HCT116 (cell line): ENCODE results near the gene IMPG2. TPM values are rescaled to one million over a fixed set of nuclear protein-coding genes. Genes with fewer than 3 reads are reported as not detected.

Experiments
- ATAC-seq: fragments of 200-7000 bp; cut with Tn5 transposase; 2 replicates; pipeline ENCODE4 v1.9.1; 2020; ENCODE audit warnings: mild to moderate bottlenecking, moderate library complexity
- BruUV-seq: library from RNA; stranded (reverse); fragments of 400-500 nt; replicated peaks from 2 replicates; lab custom pipeline; 2021; lab: Mats Ljungman, UMichigan
- CTCF ChIA-PET: fragments of 300-600 bp; sonication (Branson Sonifier 250); formaldehyde crosslinking; loops from one replicate; lab custom pipeline; 2021; ENCODE audit warnings: antibody characterized with exemption; lab: Charles Lee
- POLR2A ChIA-PET: fragments of 300-600, 350-600 bp; sonication (Branson Sonifier 250); formaldehyde crosslinking; loops from one replicate; lab custom pipeline; 2021; ENCODE audit warnings: antibody characterized with exemption; lab: Charles Lee
- RAD21 ChIA-PET, 2 experiments: fragments of 300-600 bp; sonication (Branson Sonifier 250); formaldehyde crosslinking; loops; one replicate each; lab custom pipeline; 2023; ENCODE audit warnings: low total read pairs in 2 of 2; ENCODE audit not compliant: uncharacterized antibody in 2 of 2, unreplicated experiment in 2 of 2, low non-redundant PET in 1 of 2; lab: Charles Lee
- DNase-seq: peaks from one replicate; pipeline ENCODE4 v3.0.0-alpha.2; 2010; ENCODE audit warnings: low read depth, low spot score
- H2AFZ ChIP-seq: fragments of 200-600 bp; shearing (Covaris generic), sonication (generic); 2 replicates; pipeline ENCODE4 v1.6.1; 2017; ENCODE audit warnings: low read depth, mixed run types, mixed read lengths, antibody characterized with exemption, low read length; ENCODE audit not compliant: poor library complexity, severe bottlenecking
- H3K27ac ChIP-seq: 2 replicates; pipeline ENCODE4 v1.5.1; 2012; ENCODE audit warnings: low read depth, low read length
- H3K27me3 ChIP-seq: fragments of 200-600 bp; sonication (generic); 2 replicates; pipeline ENCODE4 v1.6.1; 2016; ENCODE audit warnings: mixed run types, low read length, mixed read lengths; ENCODE audit not compliant: insufficient read depth
- H3K36me3 ChIP-seq, 2 experiments: fragments of 200-500 bp in 1 of 2; fragments of 200-600 bp in 1 of 2; sonication (Bioruptor generic) in 1 of 2; sonication (generic) in 1 of 2; 2 replicates each; pipeline versions ENCODE4 v1.5.1 to v1.6.1; 2014 to 2016; ENCODE audit warnings: low read length in 2 of 2, inconsistent platforms in 1 of 2, mixed read lengths in 1 of 2, mixed run types in 1 of 2; ENCODE audit not compliant: insufficient read depth in 2 of 2, control insufficient read depth in 1 of 2
- H3K4me1 ChIP-seq, 2 experiments: fragments of 200-600 bp in 1 of 2; sonication (generic) in 1 of 2; 2 replicates each; pipeline versions ENCODE4 v1.5.1 to v1.6.1; 2012 to 2017; ENCODE audit warnings: low read length in 2 of 2, inconsistent platforms in 1 of 2, mild to moderate bottlenecking in 1 of 2, mixed read lengths in 1 of 2, mixed run types in 1 of 2, moderate library complexity in 1 of 2; ENCODE audit not compliant: insufficient read depth in 2 of 2, control insufficient read depth in 1 of 2
- H3K4me2 ChIP-seq: fragments of 200-600 bp; sonication (generic); 2 replicates; pipeline ENCODE4 v1.6.1; 2017; ENCODE audit warnings: mixed run types, low read length, mixed read lengths
- H3K4me3 ChIP-seq, 2 experiments: fragments of 200-600 bp in 1 of 2; sonication (generic) in 1 of 2; replicated peaks in 1 of 2; 2 replicates each; pipeline ENCODE4 v1.5.1; 2011 to 2016; ENCODE audit warnings: low read length in 2 of 2, control low read depth in 1 of 2, low read depth in 1 of 2, mild to moderate bottlenecking in 1 of 2, mixed read lengths in 1 of 2, mixed run types in 1 of 2
- H3K79me2 ChIP-seq: fragments of 200-600 bp; sonication (generic); 2 replicates; pipeline ENCODE4 v1.6.1; 2017; ENCODE audit warnings: mild to moderate bottlenecking, mixed run types, low read length, moderate library complexity, mixed read lengths; ENCODE audit not compliant: insufficient read depth
- H3K9ac ChIP-seq: fragments of 200-600 bp; sonication (generic); 2 replicates; pipeline ENCODE4 v1.6.1; 2016; ENCODE audit warnings: low read length, mixed read lengths
- H3K9me2 ChIP-seq: fragments of 200-600 bp; sonication (generic), shearing (Covaris generic); 2 replicates; pipeline ENCODE4 v1.6.1; 2017; ENCODE audit warnings: mixed run types, mild to moderate bottlenecking, moderate library complexity; ENCODE audit not compliant: insufficient read depth
- H3K9me3 ChIP-seq, 2 experiments: fragments of 200-500 bp in 1 of 2; fragments of 200-600 bp in 1 of 2; sonication (Bioruptor generic) in 1 of 2; sonication (generic) in 1 of 2; 2 replicates each; pipeline ENCODE4 v1.6.1; 2014 to 2017; ENCODE audit warnings: low read length in 2 of 2, mixed read lengths in 2 of 2, inconsistent platforms in 1 of 2, low read depth in 1 of 2, mild to moderate bottlenecking in 1 of 2, mixed run types in 1 of 2, moderate library complexity in 1 of 2; ENCODE audit not compliant: control insufficient read depth in 1 of 2, insufficient read depth in 1 of 2
- H4K20me1 ChIP-seq: fragments of 200-600 bp; sonication (generic), shearing (Covaris generic); 2 replicates; pipeline ENCODE4 v1.6.1; 2017; ENCODE audit warnings: mixed run types, mild to moderate bottlenecking, moderate library complexity; ENCODE audit not compliant: insufficient read depth
- ATF3 ChIP-seq: IDR thresholded peaks from 2 replicates; pipeline ENCODE4 v1.6.1; 2012
- CEBPB ChIP-seq: IDR thresholded peaks from 2 replicates; pipeline ENCODE4 v1.6.1; 2012; ENCODE audit warnings: low read depth
- EGR1 ChIP-seq: IDR thresholded peaks from 2 replicates; pipeline ENCODE4 v1.6.1; 2012; ENCODE audit warnings: low read depth
- FOSL1 ChIP-seq: IDR thresholded peaks from 2 replicates; pipeline ENCODE4 v1.6.1; 2012; ENCODE audit warnings: low read depth
- JUND ChIP-seq: IDR thresholded peaks from 2 replicates; pipeline ENCODE4 v1.6.1; 2012
- POLR2A ChIP-seq: IDR thresholded peaks from 2 replicates; pipeline ENCODE4 v1.7.0; 2011; ENCODE audit warnings: borderline replicate concordance; ENCODE audit not compliant: insufficient read depth, insufficient read length; ENCODE audit errors: extremely low read depth
- POLR2AphosphoS5 ChIP-seq: IDR thresholded peaks from 2 replicates; pipeline ENCODE4 v1.6.1; 2011; ENCODE audit warnings: mild to moderate bottlenecking, low read depth, low read length, moderate library complexity
- SIN3A ChIP-seq: IDR thresholded peaks from 2 replicates; pipeline ENCODE4 v1.6.1; 2012; ENCODE audit warnings: low read depth
- SP1 ChIP-seq: IDR thresholded peaks from 2 replicates; pipeline ENCODE4 v1.6.1; 2012; ENCODE audit warnings: low read depth
- TCF7L2 ChIP-seq: IDR thresholded peaks from 2 replicates; pipeline ENCODE4 v1.7.0; 2011; ENCODE audit warnings: borderline replicate concordance, inconsistent platforms; ENCODE audit not compliant: insufficient read depth, insufficient read length; ENCODE audit errors: extremely low read depth
- YY1 ChIP-seq: IDR thresholded peaks from 2 replicates; pipeline ENCODE4 v1.6.1; 2011; ENCODE audit warnings: low read length, low read depth, moderate library complexity, mild to moderate bottlenecking; ENCODE audit not compliant: insufficient replicate concordance; ENCODE audit errors: extremely low read depth
- ZNF274 ChIP-seq: fragments of 200-500 bp; sonication (Bioruptor generic); IDR thresholded peaks from 2 replicates; pipeline ENCODE4 v1.6.1; 2014; ENCODE audit warnings: mild to moderate bottlenecking, low read depth, low read length, inconsistent platforms
- intact Hi-C: fragments of 100-400 bp; cut with micrococcal nuclease; formaldehyde crosslinking; loops from 2 replicates; pipeline ENCODE4 v1.10.0; 2022
- total RNA-seq: library from RNA; stranded (reverse); gene quantifications from one replicate; pipeline ENCODE4 v1.2.1, GENCODE V29; 2021; ENCODE audit not compliant: unreplicated experiment
- TF ChIP-seq, protein P1 (sequence below): IDR thresholded peaks from 2 replicates; pipeline ENCODE4 v1.6.1; 2011; ENCODE audit warnings: mild to moderate bottlenecking, low read length, moderate library complexity; ENCODE audit not compliant: insufficient replicate concordance; ENCODE audit errors: extremely low read depth
- TF ChIP-seq, protein P2 (sequence below): IDR thresholded peaks from 2 replicates; pipeline ENCODE4 v1.6.1; 2012; ENCODE audit warnings: low read depth
- TF ChIP-seq, protein P3 (sequence below), 3 experiments: fragments of 200-600 bp in 1 of 3; sonication (generic) in 1 of 3; IDR thresholded peaks in 2 of 3; conservative IDR thresholded peaks in 1 of 3; 2 replicates each; pipeline ENCODE4 v1.5.1; 2012 to 2017; ENCODE audit warnings: low read depth in 2 of 3, low read length in 2 of 3, antibody characterized with exemption in 1 of 3, borderline replicate concordance in 1 of 3, control low read depth in 1 of 3, mild to moderate bottlenecking in 1 of 3, mixed read lengths in 1 of 3, mixed run types in 1 of 3, moderate library complexity in 1 of 3; ENCODE audit not compliant: insufficient read depth in 1 of 3

IMPG2 gene
- total RNA-seq, 1 experiment from 2014 or later, result 0.20 TPM

- Histone ChIP-seq H3K4me2 (no peak overlapping the region), H3K4me1 (no peaks in the 10 kb centered on the region), H3K36me3 (no peaks in the 10 kb centered on the region), H3K4me3 (no peak overlapping the region), H3K27me3 (no peaks in the 10 kb centered on the region), H3K27ac (no peak overlapping the region), H3K79me2 (no peaks in the 10 kb centered on the region), H3K9me2 (no peaks in the 10 kb centered on the region), H2AFZ (no peak overlapping the region), H3K9me3 (no peaks in the 10 kb centered on the region; a peak in 2 of 4 replicates), H4K20me1 (no peaks in the 10 kb centered on the region), H3K9ac (no peak overlapping the region)
- RAD21 ChIA-PET, result no interaction called here
- intact Hi-C loops, result loop anchor here (10.0 kb wide), 1 partner anchor 162 kb away; no protein-coding TSS in a partner anchor
- TF ChIP-seq YY1 (no peak), ZNF274 (no peak), SP1 (no peak), CEBPB (no peak), SIN3A (no peak), JUND (no peak), EGR1 (no peak), TCF7L2 (no peak), FOSL1 (no peak), ATF3 (no peak), POLR2A (no peak), POLR2AphosphoS5 (no peak)
- TF ChIP-seq, protein P1, sequence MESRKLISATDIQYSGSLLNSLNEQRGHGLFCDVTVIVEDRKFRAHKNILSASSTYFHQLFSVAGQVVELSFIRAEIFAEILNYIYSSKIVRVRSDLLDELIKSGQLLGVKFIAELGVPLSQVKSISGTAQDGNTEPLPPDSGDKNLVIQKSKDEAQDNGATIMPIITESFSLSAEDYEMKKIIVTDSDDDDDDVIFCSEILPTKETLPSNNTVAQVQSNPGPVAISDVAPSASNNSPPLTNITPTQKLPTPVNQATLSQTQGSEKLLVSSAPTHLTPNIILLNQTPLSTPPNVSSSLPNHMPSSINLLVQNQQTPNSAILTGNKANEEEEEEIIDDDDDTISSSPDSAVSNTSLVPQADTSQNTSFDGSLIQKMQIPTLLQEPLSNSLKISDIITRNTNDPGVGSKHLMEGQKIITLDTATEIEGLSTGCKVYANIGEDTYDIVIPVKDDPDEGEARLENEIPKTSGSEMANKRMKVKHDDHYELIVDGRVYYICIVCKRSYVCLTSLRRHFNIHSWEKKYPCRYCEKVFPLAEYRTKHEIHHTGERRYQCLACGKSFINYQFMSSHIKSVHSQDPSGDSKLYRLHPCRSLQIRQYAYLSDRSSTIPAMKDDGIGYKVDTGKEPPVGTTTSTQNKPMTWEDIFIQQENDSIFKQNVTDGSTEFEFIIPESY, result no peak
- TF ChIP-seq, protein P2, sequence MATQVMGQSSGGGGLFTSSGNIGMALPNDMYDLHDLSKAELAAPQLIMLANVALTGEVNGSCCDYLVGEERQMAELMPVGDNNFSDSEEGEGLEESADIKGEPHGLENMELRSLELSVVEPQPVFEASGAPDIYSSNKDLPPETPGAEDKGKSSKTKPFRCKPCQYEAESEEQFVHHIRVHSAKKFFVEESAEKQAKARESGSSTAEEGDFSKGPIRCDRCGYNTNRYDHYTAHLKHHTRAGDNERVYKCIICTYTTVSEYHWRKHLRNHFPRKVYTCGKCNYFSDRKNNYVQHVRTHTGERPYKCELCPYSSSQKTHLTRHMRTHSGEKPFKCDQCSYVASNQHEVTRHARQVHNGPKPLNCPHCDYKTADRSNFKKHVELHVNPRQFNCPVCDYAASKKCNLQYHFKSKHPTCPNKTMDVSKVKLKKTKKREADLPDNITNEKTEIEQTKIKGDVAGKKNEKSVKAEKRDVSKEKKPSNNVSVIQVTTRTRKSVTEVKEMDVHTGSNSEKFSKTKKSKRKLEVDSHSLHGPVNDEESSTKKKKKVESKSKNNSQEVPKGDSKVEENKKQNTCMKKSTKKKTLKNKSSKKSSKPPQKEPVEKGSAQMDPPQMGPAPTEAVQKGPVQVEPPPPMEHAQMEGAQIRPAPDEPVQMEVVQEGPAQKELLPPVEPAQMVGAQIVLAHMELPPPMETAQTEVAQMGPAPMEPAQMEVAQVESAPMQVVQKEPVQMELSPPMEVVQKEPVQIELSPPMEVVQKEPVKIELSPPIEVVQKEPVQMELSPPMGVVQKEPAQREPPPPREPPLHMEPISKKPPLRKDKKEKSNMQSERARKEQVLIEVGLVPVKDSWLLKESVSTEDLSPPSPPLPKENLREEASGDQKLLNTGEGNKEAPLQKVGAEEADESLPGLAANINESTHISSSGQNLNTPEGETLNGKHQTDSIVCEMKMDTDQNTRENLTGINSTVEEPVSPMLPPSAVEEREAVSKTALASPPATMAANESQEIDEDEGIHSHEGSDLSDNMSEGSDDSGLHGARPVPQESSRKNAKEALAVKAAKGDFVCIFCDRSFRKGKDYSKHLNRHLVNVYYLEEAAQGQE, result no peak
- TF ChIP-seq, protein P3, sequence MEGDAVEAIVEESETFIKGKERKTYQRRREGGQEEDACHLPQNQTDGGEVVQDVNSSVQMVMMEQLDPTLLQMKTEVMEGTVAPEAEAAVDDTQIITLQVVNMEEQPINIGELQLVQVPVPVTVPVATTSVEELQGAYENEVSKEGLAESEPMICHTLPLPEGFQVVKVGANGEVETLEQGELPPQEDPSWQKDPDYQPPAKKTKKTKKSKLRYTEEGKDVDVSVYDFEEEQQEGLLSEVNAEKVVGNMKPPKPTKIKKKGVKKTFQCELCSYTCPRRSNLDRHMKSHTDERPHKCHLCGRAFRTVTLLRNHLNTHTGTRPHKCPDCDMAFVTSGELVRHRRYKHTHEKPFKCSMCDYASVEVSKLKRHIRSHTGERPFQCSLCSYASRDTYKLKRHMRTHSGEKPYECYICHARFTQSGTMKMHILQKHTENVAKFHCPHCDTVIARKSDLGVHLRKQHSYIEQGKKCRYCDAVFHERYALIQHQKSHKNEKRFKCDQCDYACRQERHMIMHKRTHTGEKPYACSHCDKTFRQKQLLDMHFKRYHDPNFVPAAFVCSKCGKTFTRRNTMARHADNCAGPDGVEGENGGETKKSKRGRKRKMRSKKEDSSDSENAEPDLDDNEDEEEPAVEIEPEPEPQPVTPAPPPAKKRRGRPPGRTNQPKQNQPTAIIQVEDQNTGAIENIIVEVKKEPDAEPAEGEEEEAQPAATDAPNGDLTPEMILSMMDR (IDR thresholded peaks at IDR 0.05 in 2 of 3, conservative IDR thresholded peaks at IDR 0.05 in 1 of 3; ENCODE audit: borderline replicate concordance in 1 of 3, insufficient read depth in 1 of 3, low read depth in 2 of 3, low read length in 2 of 3), result no peak
- DNase-seq (no peak), ATAC-seq (no peak)
- BruUV-seq, result no TSS peak
- POLR2A ChIA-PET, result no interaction called here
- CTCF ChIA-PET, result no interaction called here
These were observed 97.4 kb downstream of the IMPG2 start for GRCh38 chr3:101223016-101223415.
